ENCODE data around the gene NRXN3. TPM values are rescaled to one million over a fixed set of nuclear protein-coding genes. Genes with fewer than 3 reads are reported as not detected.

NRXN3 gene
- polyA plus RNA-seq, 1 donor from 2014 or later: 110 TPM

DNA sequence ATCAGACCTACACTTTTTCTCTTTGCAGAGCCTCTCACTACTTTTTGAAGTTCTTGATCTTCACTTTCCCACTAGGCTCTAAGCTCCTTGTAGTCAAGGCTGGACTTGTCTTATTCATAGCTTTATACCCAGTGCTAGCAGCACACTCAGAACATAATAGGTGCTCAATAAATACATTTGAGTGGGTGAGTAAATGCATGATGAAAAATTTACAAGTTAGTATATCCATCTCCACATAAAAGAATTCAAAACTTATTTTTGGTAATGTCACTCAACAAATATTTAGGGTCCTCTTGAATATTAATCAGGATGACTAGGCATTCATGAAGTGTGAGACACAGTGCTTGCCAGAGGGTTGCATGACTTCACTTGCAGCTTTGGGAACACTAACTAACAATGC is 52.6 kb downstream of the NRXN3 start:
- H3F3A ChIP-seq (ENCODE audit: insufficient read depth, low read length, poor library complexity, severe bottlenecking): no peaks in the 10 kb centered on the region
- no peaks in the 10 kb centered on the region for H3K27me3 ChIP-seq (ENCODE audit: insufficient read depth, low read depth, low read length)
- no peaks in the 10 kb centered on the region for H3K9me3 ChIP-seq (ENCODE audit: low read length)
- no peak overlapping the region for H3K9ac ChIP-seq (ENCODE audit: low read length)
- no peaks in the 10 kb centered on the region for H4K20me1 ChIP-seq (ENCODE audit: insufficient read depth)
- no peaks in the 10 kb centered on the region for H3K9me2 ChIP-seq (ENCODE audit: insufficient read depth, low read length)
- H3K4me2 ChIP-seq (ENCODE audit: low read length): no peak overlapping the region
- TF ChIP-seq MXI1 (conservative IDR thresholded peaks at IDR 0.05; ENCODE audit: poor library complexity, severe bottlenecking): no peak
- TF ChIP-seq TAF1 (IDR thresholded peaks at IDR 0.05; ENCODE audit: low read depth): no peak
- no peak for TF ChIP-seq RAD21 (conservative IDR thresholded peaks at IDR 0.05)
- no peak for TF ChIP-seq POLR2AphosphoS5 (IDR thresholded peaks at IDR 0.05)
- TF ChIP-seq, protein P1, sequence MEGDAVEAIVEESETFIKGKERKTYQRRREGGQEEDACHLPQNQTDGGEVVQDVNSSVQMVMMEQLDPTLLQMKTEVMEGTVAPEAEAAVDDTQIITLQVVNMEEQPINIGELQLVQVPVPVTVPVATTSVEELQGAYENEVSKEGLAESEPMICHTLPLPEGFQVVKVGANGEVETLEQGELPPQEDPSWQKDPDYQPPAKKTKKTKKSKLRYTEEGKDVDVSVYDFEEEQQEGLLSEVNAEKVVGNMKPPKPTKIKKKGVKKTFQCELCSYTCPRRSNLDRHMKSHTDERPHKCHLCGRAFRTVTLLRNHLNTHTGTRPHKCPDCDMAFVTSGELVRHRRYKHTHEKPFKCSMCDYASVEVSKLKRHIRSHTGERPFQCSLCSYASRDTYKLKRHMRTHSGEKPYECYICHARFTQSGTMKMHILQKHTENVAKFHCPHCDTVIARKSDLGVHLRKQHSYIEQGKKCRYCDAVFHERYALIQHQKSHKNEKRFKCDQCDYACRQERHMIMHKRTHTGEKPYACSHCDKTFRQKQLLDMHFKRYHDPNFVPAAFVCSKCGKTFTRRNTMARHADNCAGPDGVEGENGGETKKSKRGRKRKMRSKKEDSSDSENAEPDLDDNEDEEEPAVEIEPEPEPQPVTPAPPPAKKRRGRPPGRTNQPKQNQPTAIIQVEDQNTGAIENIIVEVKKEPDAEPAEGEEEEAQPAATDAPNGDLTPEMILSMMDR (IDR thresholded peaks at IDR 0.05; ENCODE audit: poor library complexity, severe bottlenecking): no peak
- TF ChIP-seq EP300 (conservative IDR thresholded peaks at IDR 0.05; ENCODE audit: poor library complexity, severe bottlenecking): no peak
- TF ChIP-seq EZH2 (IDR thresholded peaks at IDR 0.05; ENCODE audit: borderline replicate concordance, insufficient read depth, low read length, poor library complexity, severe bottlenecking): no peak
- TF ChIP-seq, protein P2, sequence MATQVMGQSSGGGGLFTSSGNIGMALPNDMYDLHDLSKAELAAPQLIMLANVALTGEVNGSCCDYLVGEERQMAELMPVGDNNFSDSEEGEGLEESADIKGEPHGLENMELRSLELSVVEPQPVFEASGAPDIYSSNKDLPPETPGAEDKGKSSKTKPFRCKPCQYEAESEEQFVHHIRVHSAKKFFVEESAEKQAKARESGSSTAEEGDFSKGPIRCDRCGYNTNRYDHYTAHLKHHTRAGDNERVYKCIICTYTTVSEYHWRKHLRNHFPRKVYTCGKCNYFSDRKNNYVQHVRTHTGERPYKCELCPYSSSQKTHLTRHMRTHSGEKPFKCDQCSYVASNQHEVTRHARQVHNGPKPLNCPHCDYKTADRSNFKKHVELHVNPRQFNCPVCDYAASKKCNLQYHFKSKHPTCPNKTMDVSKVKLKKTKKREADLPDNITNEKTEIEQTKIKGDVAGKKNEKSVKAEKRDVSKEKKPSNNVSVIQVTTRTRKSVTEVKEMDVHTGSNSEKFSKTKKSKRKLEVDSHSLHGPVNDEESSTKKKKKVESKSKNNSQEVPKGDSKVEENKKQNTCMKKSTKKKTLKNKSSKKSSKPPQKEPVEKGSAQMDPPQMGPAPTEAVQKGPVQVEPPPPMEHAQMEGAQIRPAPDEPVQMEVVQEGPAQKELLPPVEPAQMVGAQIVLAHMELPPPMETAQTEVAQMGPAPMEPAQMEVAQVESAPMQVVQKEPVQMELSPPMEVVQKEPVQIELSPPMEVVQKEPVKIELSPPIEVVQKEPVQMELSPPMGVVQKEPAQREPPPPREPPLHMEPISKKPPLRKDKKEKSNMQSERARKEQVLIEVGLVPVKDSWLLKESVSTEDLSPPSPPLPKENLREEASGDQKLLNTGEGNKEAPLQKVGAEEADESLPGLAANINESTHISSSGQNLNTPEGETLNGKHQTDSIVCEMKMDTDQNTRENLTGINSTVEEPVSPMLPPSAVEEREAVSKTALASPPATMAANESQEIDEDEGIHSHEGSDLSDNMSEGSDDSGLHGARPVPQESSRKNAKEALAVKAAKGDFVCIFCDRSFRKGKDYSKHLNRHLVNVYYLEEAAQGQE (IDR thresholded peaks at IDR 0.05; ENCODE audit: borderline replicate concordance): no peak
- TF ChIP-seq SMC3 (conservative IDR thresholded peaks at IDR 0.05; ENCODE audit: poor library complexity): no peak
- H2AFZ ChIP-seq (ENCODE audit: low read depth, low read length): no peak overlapping the region
- H3K36me3 ChIP-seq (ENCODE audit: insufficient read depth, low read length): no peaks in the 10 kb centered on the region
- no peak overlapping the region for H3K4me3 ChIP-seq (ENCODE audit: low read length)
- H3K79me2 ChIP-seq (replicated peaks; ENCODE audit: insufficient read depth, low read length): peaks cover 15% of the 10 kb centered on the region
- H3K27ac ChIP-seq (ENCODE audit: low read length): no peak overlapping the region

DNA sequence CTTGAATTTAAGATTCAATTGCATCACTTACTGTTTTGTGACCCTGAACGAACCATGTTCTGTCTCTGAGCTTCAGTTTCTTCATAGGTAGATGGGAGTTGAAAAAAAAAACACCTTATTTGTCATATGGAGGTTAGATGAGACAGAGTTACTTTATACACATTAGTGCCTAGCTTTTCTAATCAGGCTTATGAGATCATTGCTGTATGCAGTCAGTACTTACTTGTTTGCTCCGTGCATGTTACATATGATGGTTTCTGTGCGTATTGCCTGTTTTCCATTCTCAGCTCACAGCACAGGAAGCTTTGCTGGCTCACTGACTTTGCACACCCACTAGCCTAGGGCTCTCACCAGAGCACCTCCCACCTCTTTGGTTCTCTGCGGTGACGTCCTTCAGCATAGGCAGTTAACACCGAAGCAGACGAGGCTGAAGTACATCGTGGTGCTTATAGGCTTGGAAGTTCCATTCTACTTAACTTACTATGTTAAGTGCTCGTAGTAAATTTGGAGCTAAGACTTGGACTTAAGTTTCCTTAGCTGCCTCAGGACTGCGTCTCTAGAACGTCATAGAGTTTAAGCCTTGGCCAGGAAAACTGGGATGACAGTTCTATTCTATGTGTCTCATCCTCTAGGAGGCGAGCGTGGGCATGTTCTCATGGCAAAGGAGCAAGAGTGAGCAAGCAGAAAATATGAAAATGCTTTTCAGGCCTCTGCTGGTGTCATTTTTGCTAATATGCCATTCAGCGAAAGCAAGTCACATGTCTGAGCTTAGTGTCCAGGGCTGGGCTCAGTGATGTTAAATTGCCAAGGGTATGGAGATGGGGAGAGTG is 57.3 kb downstream of the NRXN3 start:
- no peak overlapping the region for H3K4me3 ChIP-seq (ENCODE audit: low read length)
- H3K9ac ChIP-seq (ENCODE audit: low read length): no peak overlapping the region
- no peak overlapping the region for H3K27ac ChIP-seq (ENCODE audit: low read length)
- H3K9me3 ChIP-seq (ENCODE audit: low read length): no peaks in the 10 kb centered on the region
- no peaks in the 10 kb centered on the region for H3K9me2 ChIP-seq (ENCODE audit: insufficient read depth, low read length)
- TF ChIP-seq POLR2AphosphoS5 (IDR thresholded peaks at IDR 0.05) (no peak), EP300 (conservative IDR thresholded peaks at IDR 0.05; ENCODE audit: poor library complexity, severe bottlenecking) (no peak), TAF1 (IDR thresholded peaks at IDR 0.05; ENCODE audit: low read depth) (no peak), MXI1 (conservative IDR thresholded peaks at IDR 0.05; ENCODE audit: poor library complexity, severe bottlenecking) (no peak), EZH2 (IDR thresholded peaks at IDR 0.05; ENCODE audit: borderline replicate concordance, insufficient read depth, low read length, poor library complexity, severe bottlenecking) (no peak), SMC3 (conservative IDR thresholded peaks at IDR 0.05; ENCODE audit: poor library complexity) (no peak), RAD21 (conservative IDR thresholded peaks at IDR 0.05) (no peak)
- TF ChIP-seq, protein P1 (IDR thresholded peaks at IDR 0.05; ENCODE audit: poor library complexity, severe bottlenecking): no peak
- TF ChIP-seq, protein P2 (IDR thresholded peaks at IDR 0.05; ENCODE audit: borderline replicate concordance): no peak
- H3F3A ChIP-seq (ENCODE audit: insufficient read depth, low read length, poor library complexity, severe bottlenecking): peaks cover 7% of the 10 kb centered on the region
- peaks cover 15% of the 10 kb centered on the region for H3K79me2 ChIP-seq (replicated peaks; ENCODE audit: insufficient read depth, low read length)
- no peaks in the 10 kb centered on the region for H3K27me3 ChIP-seq (ENCODE audit: insufficient read depth, low read depth, low read length)
- no peaks in the 10 kb centered on the region for H4K20me1 ChIP-seq (ENCODE audit: insufficient read depth)
- no peaks in the 10 kb centered on the region for H3K36me3 ChIP-seq (ENCODE audit: insufficient read depth, low read length)
- H2AFZ ChIP-seq (ENCODE audit: low read depth, low read length): no peak overlapping the region
- no peak overlapping the region for H3K4me2 ChIP-seq (ENCODE audit: low read length)
